D341Med (cell line): ENCODE data around the gene KCNK4.

Experiments used
- DNase-seq: peaks from one replicate; pipeline ENCODE4 v3.0.0; 2012; ENCODE audit warnings: low spot score

Gene KCNK4

GRCh38 chr11:64290352-64291261 is 495 bp upstream of the KCNK4 start:
- DNase-seq, result no peak

- DNase-seq, result peak; percentile 65
Measured at GRCh38 chr11:64291752-64292459, 804 bp downstream of the KCNK4 start.

- DNase-seq, result no peak
Measured at GRCh38 chr11:64292460-64293254, 1.6 kb downstream of the KCNK4 start.

GRCh38 chr11:64294774-64295173 is 3.7 kb downstream of the KCNK4 start:
- DNase-seq, result no peak

- DNase-seq, result no peak
Measured at GRCh38 chr11:64295760-64296159, 4.7 kb downstream of the KCNK4 start.

- no peak for DNase-seq
Measured at GRCh38 chr11:64296236-64296635, 5.1 kb downstream of the KCNK4 start.

GRCh38 chr11:64296830-64297698 is 6.0 kb downstream of the KCNK4 start:
- DNase-seq, result no peak

- DNase-seq, result no peak
Measured at GRCh38 chr11:64297699-64298358, 6.7 kb downstream of the KCNK4 start.

GRCh38 chr11:64298966-64299846 is 8.1 kb downstream of the KCNK4 start:
- no peak for DNase-seq

- DNase-seq, result no peak
Measured at GRCh38 chr11:64299847-64300648, 8.9 kb downstream of the KCNK4 start, which contains the start of gene CATSPERZ. Gene CATSPERZ, plus strand, starts transcription at chr11:64300358. Its CDS starts 53 bp downstream, at chr11:64300411.

GRCh38 chr11:64303109-64304031 is 12.3 kb downstream of the KCNK4 start:
- DNase-seq, result no peak

GRCh38 chr11:64304032-64304315 is 12.9 kb downstream of the KCNK4 start:
- DNase-seq, result no peak

- DNase-seq, result peak; percentile 81
Measured at GRCh38 chr11:64304316-64305072, 13.4 kb downstream of the KCNK4 start.

GRCh38 chr11:64305075-64305690 is 14.1 kb downstream of the KCNK4 start, which contains the start of gene ESRRA:
Gene ESRRA, plus strand, starts transcription at chr11:64305524. Its CDS starts 1,656 bp downstream, at chr11:64307180.
- peak; percentile 99 for DNase-seq

GRCh38 chr11:64305691-64306562 is 14.8 kb downstream of the KCNK4 start:
- DNase-seq, result no peak

GRCh38 chr11:64306563-64306875 is 15.4 kb downstream of the KCNK4 start:
- no peak for DNase-seq
